Measurements from ENCODE around the gene ZNF439.
"Not testable (repeated sequence)": the region's sequence is repeated elsewhere in the genome, so short reads cannot be mapped to it uniquely, and the experiment has no call there.

ZNF439 gene

DNA sequence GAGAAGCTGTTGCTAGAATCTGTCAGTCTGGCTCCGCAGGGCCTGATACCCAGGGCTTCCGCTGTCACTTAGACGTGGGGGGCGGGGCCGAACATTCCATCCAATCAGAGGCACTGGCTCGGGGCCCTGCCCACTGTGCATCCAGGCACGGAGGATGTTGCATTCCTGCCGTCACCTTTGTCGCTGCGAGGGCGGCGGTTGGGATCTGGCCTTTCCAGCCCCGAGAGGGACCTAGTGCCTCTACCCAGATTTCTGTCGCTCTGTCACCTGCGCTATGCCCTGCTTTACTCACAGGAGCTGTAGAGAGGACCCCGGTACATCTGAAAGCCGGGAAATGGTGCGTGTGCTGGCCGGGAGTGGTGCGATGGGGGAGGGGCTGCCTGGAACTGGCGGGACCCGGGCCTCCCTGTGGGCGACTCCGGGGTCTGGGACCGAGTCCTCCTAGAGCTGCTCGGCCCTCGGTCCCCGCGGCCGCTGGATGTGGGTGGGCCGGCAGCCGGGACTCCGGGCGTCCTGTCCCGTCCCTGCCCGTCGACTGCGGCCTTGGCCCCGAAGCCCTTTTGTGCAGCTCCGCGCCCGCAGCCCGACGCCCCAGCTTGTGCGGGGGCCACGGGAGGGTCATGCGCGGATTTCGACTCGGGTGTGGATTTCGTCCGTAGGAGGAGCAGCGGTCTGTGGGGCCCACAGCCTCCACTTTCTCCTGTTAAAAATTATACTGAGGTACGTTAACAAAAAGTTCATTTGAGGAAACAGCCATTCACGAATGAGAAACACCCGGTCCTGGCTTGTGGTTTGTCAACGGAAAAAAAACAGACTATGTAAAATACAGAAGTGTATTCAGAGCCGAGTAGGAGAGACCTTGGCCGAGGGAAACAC lies at the start of gene ZNF439:
Gene ZNF439 (plus strand): TSS at position 133 of the 876 bp plus-strand sequence. CDS start 142 bp downstream, at position 275.
- no peak for FAIRE-seq

DNA sequence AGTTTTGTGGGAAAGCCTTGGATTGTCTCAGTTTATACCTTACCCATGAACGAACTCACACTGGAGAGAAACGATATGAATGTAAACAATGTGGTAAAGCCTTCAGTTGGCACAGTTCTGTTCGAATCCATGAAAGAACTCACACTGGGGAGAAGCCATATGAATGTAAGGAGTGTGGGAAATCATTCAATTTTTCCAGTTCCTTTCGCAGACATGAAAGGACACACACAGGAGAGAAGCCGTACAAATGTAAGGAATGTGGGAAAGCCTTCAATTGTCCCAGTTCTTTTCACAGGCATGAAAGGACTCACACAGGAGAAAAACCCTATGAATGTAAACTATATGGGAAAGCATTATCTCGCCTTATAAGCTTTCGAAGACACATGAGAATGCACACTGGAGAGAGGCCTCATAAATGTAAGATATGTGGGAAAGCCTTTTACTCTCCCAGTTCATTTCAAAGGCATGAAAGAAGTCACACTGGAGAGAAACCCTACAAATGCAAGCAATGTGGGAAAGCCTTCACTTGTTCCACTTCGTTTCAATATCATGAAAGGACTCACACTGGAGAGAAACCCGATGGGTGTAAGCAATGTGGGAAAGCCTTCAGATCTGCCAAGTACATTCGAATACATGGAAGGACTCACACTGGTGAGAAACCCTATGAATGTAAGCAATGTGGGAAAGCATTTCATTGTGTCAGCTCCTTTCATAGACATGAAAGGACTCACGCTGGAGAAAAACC lies 42.0 kb upstream of the ZNF439 start:
- no peak for FAIRE-seq

DNA sequence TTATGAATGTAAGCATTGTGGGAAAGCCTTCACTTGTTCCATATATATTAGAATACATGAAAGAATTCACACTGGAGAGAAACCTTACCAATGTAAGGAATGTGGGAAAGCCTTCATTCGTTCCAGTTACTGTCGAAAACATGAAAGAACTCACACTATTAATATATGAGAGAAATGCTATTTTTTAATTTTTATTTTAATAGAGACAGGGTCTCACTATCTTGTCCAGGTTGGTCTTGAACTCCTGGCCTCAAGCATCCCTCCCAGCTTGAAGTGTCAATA lies 41.5 kb upstream of the ZNF439 start:
- no peak for FAIRE-seq

DNA sequence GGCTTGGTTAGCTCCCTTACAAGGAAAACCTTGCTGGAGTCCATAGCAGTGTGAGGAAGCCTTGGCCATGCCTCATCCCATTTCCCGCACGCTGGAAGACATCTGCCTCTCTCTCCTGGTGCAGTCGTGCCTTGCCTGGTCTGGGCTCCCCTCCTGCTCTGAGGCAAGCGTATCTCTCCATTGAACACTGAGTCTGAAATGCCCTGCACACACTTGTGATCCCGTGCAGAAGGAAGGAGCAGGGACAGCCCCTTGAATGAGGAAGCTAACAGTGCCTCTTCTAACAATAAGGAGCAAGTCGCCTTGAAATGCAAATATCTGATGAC lies 34.9 kb upstream of the ZNF439 start:
- no peak for FAIRE-seq

DNA sequence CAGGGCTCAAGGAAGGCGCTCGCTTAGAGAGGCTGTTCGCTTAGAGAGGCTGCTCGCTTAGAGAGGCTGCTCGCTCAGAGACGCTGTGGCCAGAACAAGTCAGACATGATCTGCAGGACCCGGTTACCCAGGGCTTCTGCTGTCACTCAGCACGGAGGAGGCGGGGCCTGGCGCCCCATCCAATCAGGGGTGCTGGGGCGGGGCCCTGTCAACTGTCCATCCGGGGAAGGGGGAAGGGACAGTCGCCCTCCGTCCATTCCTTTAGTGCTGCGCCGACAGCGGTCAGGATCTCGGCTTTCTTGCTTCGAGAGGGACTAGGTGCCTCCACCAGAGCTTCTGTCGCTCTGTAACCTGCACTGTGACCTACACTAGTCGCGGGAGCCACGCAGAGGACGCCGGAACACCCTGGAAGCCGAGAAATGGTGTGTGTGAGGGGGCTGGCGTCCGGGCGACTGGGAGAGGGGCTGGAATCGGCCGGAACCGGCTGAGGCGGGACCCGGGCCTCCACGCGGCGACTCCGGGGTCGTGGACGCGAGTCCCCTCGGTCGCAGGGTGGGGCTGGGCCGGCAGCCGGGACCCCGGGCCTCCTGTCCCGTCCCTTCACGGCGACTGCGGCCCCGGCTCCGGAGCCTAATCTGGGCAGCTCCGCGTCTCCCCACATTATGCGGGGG lies 34.4 kb upstream of the ZNF439 start, which contains the start of gene ZNF440:
Gene ZNF440 (plus strand): TSS at position 245 of the 671 bp plus-strand sequence. CDS start 175 bp downstream, at position 420.
- FAIRE-seq: no peak

DNA sequence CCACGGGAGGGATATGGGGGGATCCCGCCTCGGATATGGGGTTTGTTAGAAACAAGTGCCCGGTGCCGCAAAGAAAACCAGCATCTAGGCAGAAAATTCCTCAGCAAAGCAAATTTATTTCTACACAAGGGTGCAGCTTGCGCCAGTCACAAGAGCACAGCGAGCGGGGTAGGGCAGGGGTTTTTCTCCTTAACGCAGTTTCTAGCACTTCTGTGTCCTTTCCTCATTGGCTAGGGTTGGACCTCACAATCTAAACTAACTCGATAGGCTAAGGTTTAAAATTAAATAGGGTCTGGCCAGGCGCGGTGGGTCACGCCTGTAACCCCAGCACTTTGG lies 33.9 kb upstream of the ZNF439 start:
- FAIRE-seq: no peak

DNA sequence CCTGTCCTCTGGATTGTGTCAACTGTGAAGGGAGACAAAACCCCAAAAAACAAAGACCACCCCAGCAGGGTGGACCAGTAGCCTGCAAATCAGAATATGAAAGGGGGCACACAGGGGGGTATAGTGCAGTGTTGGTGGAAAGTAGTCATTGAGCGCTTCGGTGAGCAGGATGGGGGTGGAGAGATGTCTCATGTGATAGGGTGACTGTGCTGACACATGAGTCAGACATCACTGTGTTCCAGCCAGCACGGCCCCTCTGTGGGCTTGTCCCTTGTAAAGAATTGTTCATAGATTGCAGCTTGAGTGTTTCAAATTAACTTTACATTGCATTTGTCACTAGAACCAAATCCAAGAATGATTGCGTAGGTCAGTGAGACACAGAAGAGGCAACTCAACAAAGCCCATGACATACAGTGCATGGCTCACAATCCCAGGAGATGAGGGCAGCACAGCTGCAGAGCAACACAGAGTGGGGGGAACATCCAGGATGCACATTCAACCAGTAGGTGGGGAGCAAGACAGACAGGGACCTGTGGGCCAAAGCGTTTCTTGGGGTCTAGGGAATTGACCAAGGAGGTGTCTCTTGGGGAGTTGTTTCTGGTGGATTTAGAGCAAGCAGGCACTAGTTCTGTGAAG lies 26.9 kb upstream of the ZNF439 start:
- FAIRE-seq: no peak

DNA sequence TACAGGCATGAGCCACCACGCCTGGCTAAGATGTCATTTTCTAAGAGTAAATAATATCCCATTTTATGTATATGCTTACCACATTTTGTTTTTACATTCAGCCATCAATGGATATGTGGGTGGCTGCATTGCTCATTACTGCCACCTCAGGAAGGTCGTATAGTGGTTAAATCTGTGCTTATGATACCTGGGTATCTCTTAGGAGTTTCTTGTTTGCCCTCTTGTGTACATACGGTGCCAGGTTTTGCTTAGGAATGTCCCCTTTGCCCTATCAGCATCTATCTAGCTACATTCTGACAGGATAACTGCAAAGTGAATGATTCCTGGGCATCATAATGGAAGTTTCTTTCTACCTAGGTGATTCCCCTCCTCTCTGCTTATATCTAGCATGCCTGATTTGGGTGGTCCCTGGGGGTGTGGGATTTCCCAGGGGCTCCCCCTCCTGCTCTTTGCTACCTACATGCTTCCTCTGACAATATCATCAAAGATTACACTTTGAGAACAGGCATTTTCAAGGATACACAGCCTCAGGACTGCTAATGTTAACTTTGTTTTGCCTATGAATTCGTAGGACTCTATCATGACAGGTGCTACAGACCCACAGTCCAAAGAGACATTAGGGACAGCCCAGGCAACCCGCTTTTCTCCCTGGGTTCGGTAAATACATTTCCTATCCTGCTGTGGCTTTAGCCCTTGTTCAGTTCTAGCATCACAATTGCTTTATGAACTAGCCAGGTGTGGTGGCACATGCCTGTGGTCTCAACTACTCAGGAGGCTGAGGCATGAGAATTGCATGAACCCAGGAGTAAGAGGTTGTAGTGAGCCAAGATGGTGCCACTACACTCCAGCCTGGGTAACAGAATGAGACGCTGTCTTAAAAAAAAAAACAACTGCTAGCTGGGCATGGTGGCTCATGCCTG lies 19.3 kb upstream of the ZNF439 start:
- not testable (repeated sequence) for FAIRE-seq

DNA sequence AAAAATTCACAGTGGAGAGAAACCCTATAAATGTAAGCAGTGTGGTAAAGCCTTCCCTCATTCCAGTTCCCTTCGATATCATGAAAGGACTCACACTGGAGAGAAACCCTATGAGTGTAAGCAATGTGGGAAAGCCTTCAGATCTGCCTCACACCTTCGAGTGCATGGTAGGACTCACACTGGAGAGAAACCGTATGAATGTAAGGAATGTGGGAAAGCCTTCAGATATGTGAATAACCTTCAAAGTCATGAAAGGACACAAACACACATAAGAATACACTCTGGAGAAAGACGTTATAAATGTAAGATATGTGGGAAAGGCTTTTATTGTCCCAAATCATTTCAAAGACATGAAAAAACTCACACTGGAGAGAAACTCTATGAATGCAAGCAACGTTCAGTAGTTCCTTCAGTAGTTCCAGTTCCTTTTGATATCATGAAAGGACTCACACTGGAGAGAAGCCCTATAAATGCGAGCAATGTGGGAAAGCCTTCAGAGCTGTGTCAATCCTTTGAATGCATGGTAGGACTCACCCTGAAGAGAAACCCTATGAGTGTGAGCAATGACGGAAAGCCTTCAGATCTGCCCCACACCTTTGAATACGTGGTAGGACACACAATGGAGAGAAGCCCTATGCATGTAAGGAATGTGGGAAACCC lies 16.1 kb upstream of the ZNF439 start:
- no peak for FAIRE-seq

DNA sequence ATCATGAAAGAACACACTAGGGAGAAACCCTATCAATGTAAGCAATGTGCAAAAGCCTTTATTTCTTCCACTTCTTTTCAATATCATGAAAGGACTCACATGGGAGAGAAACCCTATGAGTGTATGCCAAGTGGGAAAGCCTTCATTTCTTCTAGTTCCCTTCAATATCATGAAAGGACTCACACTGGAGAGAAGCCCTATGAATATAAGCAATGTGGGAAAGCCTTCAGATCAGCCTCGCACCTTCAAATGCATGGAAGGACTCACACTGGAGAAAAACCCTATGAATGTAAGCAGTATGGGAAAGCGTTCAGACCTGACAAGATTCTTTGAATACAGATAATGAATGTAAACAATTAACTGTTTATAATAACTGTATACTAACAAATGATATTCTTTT lies 15.0 kb upstream of the ZNF439 start:
- no peak for FAIRE-seq

DNA sequence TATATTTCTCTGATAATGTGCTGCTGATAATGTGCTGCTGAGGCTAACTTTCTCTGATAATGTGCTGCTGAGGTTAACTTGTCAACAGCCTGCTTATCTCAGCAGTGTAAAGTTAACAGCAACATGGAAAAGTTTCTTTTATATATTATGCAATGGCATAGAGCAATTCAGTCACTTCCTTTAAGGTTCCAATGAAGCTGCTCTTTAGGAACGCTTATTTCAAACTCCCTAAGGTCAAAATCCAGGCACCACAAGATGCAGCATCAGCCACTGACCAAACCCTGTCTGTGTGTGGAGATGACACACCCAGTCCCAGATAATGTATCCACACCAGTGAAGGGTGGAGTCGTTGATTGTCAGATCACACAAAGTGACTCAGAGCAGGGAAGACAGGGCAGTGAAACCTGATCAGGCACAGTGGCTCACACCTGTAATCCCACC lies 12.9 kb upstream of the ZNF439 start:
- not testable (repeated sequence) for FAIRE-seq

DNA sequence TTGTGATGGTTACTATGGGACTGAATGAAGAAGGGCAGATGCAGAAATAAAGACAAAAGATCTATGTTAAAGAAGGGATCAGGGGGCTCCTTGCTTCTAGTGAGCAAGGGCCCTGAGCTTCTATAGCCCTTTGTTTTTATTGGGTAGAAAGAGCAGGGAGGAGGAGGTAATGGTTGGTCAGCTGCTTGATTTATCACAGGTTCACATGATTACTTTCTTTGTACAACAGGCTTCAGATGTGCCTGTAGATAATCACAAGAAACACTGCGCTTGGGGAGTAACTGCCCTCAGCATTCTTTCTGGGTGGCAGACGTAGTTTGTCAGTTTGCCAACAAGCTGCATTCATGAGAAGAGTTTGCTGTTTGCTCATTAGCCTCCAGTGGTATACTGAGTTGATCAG lies 4.8 kb upstream of the ZNF439 start:
- FAIRE-seq: no peak

DNA sequence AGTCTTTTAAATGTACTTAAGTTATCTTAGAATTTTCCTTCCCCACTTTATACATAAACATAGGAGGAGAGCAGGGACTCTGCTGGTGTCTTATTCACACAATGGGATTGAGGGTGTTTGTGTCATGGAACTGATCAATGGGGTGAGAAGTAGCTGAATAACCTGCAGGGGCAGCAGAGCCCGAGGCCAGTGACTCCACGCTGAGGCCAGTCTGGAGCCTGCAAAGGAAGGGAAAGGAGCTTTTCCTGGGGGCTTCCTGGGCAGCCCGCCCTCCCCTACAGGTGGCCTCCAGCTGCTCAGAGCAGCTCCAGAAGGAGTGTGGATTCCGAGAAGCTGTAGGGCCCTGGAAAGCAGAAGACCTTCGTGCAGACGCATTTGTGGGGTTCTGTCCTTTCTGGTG lies 911 bp upstream of the ZNF439 start:
- FAIRE-seq: not testable (repeated sequence)

DNA sequence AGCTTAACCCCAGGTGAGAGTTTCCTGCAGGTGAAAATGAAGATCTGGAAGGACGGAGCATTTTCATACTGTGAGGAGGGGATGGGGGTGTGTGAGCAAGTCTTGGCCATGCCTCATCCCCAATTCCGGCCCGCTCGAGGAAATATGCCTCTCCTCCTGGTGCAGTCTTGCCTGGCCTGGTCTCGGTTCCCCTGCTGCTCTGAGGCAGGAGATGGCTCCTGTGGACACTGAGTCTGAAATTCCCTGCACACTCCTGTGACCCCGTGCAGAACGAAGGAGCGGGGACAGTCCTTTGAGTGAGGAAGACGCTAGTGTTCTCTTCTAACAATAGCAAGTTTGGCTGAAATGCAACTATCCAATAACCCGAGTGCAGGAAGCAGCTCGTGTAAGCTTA lies 329 bp upstream of the ZNF439 start:
- no peak for FAIRE-seq

DNA sequence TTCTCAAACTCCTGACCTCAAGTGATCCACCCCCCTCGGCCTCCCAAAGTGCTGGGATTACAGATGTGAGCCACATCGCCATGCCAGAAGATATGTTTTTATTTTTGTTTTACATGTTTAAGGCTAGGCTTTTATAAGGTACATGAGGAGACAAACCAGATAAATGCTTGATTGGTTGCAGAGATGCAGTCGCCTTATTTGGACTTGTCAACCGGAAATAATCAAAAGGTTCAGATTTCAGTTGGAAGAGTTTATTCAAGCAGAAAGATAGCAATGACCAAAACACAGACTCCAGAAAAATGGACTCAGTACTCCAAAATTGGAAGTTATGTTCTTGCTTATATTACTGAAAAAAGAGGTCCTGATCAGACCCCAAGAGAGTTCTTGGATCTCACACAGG lies 1.8 kb downstream of the ZNF439 start:
- not testable (repeated sequence) for FAIRE-seq

DNA sequence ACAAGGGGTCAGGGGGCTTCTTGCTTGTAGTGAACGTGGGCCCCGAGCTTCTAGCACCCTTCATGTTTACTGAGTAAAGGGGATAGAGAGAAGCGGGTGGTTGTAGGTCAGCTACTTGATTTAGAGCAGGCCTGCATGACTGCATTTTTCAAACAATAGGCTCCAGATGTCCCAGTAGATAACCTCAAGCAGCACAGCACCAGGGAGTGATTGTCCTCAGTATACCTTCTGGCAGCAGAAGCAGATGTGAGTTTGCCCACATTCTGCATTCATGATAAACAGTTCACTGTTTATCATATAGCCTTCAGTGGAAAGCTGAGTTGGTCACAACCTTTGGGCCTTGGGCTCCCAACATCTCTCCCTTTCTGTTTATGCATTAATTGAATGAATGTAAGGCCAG lies 4.8 kb downstream of the ZNF439 start:
- no peak for FAIRE-seq

DNA sequence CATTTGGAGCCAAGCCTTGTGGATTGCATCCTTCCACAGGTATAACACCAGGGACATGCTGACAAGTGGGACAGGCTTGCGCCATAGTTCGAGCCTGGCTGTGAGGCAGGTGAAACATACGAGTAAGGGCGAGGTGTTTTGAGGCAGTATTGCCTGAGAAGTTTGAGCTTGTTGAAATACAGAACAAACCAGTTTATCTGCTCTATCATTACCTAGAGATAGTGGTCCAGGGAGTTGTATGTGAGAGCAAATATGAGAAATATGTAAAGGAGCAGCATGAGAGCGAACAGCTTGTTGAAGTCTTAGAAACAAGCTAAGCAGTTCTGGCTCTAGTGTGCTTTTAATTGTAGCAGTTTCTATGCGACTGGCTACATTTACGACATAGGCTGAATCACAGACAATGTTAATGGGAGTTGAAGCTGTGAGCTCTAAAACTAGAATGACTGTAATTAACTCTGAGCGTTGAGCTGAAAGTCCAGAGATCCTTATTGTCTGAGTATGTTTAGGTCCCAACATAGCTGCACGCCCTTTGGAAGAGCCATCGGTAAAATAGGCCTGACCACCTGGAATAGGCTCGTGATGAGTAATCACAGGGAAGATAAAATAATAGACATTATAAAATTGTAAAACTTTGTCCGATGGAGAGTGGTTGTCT lies 8.2 kb downstream of the ZNF439 start:
- FAIRE-seq: no peak

DNA sequence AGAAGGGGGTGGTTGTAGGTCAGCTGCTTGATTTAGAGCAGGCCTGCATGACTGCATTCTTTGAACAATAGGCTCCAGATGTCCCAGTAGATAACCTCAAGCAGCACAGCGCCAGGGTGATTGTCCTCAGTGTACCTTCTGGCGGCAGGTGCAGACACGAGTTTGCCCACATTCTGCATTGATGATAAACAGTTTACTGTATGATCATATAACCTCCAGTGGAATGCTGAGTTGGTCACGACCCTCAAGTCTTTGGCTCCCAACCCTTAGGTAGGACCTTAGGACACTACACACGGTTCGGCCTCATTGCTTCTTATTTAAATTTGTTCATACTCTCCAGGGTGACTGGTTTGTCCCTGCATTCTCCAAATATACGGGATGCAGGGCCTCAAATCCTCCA lies 12.2 kb downstream of the ZNF439 start:
- no peak for FAIRE-seq

DNA sequence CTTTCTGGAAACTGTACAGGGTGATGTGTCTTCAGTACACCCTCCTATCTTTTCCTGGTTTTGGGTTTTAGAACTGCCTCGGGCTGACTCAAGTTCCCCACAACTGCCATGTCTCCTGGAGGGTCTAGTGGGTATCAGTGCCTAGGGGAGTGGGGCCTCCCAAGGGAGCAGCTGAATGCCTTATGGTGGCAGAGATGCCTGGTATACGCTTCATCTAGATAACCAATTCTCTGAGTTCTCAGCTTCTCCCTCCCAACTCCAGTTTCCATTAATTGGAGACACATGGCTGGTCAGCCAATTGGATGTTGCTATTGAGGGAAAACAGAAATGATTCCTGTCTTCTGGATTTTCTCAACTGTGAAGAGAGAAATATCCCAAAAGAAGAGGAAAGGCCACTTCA lies 12.8 kb downstream of the ZNF439 start:
- FAIRE-seq: no peak

DNA sequence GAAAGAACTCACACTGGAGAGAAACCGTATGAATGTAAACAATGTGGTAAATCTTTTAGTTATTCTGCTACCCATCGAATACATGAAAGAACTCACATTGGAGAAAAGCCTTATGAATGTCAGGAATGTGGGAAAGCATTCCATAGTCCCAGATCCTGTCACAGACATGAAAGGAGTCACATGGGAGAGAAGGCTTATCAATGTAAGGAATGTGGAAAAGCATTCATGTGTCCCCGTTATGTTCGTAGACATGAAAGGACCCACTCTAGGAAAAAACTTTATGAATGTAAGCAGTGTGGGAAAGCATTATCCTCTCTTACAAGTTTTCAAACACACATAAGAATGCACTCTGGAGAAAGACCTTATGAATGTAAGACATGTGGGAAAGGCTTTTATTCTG lies 19.2 kb downstream of the ZNF439 start:
- not testable (repeated sequence) for FAIRE-seq

DNA sequence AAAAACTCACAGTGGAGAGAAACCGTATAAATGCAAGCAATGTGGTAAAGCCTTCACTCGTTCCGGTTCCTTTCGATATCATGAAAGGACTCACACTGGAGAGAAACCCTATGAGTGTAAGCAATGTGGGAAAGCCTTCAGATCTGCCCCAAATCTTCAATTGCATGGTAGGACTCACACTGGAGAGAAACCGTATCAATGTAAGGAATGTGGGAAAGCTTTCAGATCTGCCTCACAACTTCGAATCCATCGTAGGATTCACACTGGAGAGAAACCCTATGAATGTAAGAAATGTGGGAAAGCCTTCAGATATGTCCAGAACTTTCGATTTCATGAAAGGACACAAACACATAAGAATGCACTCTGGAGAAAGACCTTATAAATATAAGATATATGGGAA lies 19.7 kb downstream of the ZNF439 start:
- no peak for FAIRE-seq

Data from islet of Langerhans (tissue), 1 donor.